Sigmoid colon (tissue), 7 donors: Measurements from ENCODE around the gene LENEP. TPM values are rescaled to one million over a fixed set of nuclear protein-coding genes. Genes with fewer than 3 reads are reported as not detected.

ENCODE experiments used
- DNase-seq: peaks from one replicate; pipeline ENCODE4 v3.0.0-alpha.2; 2019
- H3K27ac ChIP-seq, 4 donors: fragments of 200-600 bp; sonication (generic); one replicate each; pipeline ENCODE4 v1.5.1; 2016 to 2019; ENCODE audit warnings: mild to moderate bottlenecking in 1 of 4
- H3K27me3 ChIP-seq, 3 donors: fragments of 200-600 bp; sonication (generic); one replicate each; pipeline ENCODE4 v1.5.1; 2019; ENCODE audit warnings: mild to moderate bottlenecking in 1 of 3
- H3K36me3 ChIP-seq, 4 donors: fragments of 200-600 bp; sonication (generic); one replicate each; pipeline ENCODE4 v1.5.1; 2016 to 2019
- H3K4me1 ChIP-seq, 4 donors: fragments of 200-600 bp; sonication (generic); one replicate each; pipeline ENCODE4 v1.5.1; 2017 to 2019
- H3K4me3 ChIP-seq, 4 donors: fragments of 200-600 bp; sonication (generic); one replicate each; pipeline ENCODE4 v1.5.1; 2017 to 2019; ENCODE audit warnings: mild to moderate bottlenecking in 2 of 4, moderate library complexity in 1 of 4
- H3K9me3 ChIP-seq, 4 donors: fragments of 200-600 bp in 3 of 4; sonication (generic) in 3 of 4; one replicate each; pipeline versions ENCODE4 v1.5.1 to v1.6.1; 2013 to 2019
- EP300 ChIP-seq, 4 donors: sonication (generic); formaldehyde crosslinking; IDR thresholded peaks; one replicate each; pipeline ENCODE4 v1.6.1; 2017; ENCODE audit warnings: antibody characterized with exemption in 4 of 4
- POLR2A ChIP-seq, 2 donors: fragments of 450-650 bp; IDR thresholded peaks; one replicate each; pipeline ENCODE4 v1.6.1; 2016; ENCODE audit warnings: antibody characterized with exemption in 2 of 2, mild to moderate bottlenecking in 2 of 2, moderate library complexity in 2 of 2
- POLR2AphosphoS5 ChIP-seq, 4 donors: sonication (generic); formaldehyde crosslinking; IDR thresholded peaks; one replicate each; pipeline ENCODE4 v1.6.1; 2017; ENCODE audit warnings: antibody characterized with exemption in 4 of 4
- WGBS, 2 donors: extraction: QIAGEN DNeasy Blood & Tissue Kit; methylation state at CpG; one replicate each; pipeline ENCODE4 v1.1.7; 2013; 5-methylcytosine and 5-hydroxymethylcytosine counted together
- intact Hi-C: fragments of 100-400 bp; cut with DNase I; formaldehyde crosslinking; loops from one replicate; pipeline ENCODE4 v1.15.1; 2023
- polyA plus RNA-seq, 3 donors: library from polyadenylated mRNA; stranded (reverse); fragments of 200-250 nt; gene quantifications; one replicate each; pipeline ENCODE4 v1.2.3, GENCODE V29; 2013
- total RNA-seq, 4 donors: library from RNA; depleted of rRNA; stranded (reverse); fragments of >200 nt; gene quantifications; one replicate each; pipeline ENCODE4 v1.1.0, GENCODE V29; 2016
- TF ChIP-seq, protein P1 (sequence below), 4 experiments: fragments of 450-650 bp in 3 of 4; fragments of 200-600 bp in 1 of 4; IDR thresholded peaks; one replicate each; pipeline ENCODE4 v1.5.1; 2016 to 2019; ENCODE audit warnings: antibody characterized with exemption in 4 of 4, mild to moderate bottlenecking in 3 of 4, moderate library complexity in 2 of 4
- donor health status: healthy with polysubstance abuse.
- donor health status: Bipolar disorder and iron deficiency.
- donor health status: healthy.

LENEP gene, protein sequence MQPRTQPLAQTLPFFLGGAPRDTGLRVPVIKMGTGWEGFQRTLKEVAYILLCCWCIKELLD
- total RNA-seq (not detected), polyA plus RNA-seq (under 1 TPM in 1 of 3 donors, not detected in 2; 0.39 TPM)

DNA sequence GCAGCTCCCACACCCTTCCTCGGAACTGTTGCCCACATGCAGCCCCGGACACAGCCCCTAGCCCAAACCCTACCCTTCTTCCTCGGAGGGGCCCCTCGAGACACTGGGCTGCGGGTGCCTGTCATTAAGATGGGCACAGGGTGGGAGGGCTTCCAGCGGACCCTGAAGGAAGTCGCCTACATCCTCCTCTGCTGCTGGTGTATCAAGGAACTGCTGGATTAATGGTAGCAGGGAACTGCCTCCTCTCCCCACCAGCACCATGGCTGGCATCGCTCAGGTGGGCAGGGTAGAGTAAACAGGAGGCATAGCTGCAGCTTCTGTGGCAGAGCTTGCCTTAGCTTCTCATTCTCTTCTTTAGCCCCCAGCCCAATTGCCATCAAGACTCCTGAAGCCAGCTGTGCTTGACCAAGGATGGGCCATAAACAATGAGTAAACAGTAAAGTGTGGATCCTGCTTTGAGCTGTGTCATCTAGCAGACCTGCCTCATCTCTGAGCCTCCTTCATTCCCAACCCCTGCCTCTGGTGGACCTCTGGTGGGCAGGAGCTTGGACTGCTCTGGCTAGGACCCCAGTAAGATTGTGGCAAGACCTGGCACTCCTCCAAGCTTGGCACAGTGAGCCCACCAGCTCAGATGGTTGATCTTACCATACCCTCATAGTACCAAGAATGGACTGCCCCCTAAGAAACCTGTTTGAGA, at the start of gene LENEP:
Gene LENEP (plus strand): TSS at position 15 of the 697 bp plus-strand sequence. CDS start 22 bp downstream, at position 37.
- H3K27ac ChIP-seq: no peak within 1 kb of the TSS
- no peaks in the 10 kb centered on the region for H3K9me3 ChIP-seq

DNA sequence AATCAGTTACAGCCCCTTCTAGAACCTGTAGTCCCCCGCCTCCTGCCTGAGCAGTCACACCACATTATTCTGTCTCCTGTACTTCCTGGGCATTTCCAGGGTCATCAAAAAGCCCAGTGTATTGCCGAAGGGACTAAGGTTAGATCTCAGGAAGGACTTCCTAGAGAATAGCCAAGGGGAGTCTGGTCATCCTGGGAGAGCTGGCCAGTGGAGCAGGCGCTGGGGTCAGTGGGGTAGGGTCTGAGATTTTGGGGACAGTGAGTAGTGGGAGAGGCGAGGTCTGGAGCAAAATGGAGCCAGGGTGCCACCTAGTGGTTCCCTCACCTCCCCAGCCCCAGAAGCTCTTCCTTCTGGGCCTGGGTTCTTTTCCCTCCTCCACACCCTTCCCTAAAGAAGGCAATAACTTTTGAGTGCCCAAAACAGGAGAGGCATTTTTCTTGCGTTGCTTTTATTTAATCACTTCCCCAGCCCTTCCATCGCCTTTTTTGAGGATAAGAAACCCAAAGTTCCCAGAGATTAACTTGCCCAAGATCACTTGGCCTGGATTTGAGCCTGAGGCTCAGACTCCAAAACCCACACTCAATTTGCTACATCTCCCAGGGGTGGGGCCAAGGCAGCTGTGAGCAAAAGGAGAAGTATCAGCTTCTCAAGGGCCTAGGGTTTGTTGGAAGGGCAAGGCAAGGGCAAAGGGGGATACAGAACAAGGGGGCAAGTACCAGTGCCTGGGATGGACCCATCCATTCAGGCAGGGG, 49.6 kb upstream of the LENEP start:
- peaks cover 0 to 45% (median 24%) of the 10 kb centered on the region in 4 donors for H3K36me3 ChIP-seq
- peaks cover 0 to 26% (median 12%) of the 10 kb centered on the region in 4 donors for H3K4me1 ChIP-seq
- no peaks in the 10 kb centered on the region for H3K27me3 ChIP-seq
- H3K9me3 ChIP-seq: no peaks in the 10 kb centered on the region
- DNase-seq: no peak
- intact Hi-C loops: no loop called here
- 31 to 38% methylated on average over 6 of the region's 6 CpGs for WGBS, 2 donors
- TF ChIP-seq, protein P1, sequence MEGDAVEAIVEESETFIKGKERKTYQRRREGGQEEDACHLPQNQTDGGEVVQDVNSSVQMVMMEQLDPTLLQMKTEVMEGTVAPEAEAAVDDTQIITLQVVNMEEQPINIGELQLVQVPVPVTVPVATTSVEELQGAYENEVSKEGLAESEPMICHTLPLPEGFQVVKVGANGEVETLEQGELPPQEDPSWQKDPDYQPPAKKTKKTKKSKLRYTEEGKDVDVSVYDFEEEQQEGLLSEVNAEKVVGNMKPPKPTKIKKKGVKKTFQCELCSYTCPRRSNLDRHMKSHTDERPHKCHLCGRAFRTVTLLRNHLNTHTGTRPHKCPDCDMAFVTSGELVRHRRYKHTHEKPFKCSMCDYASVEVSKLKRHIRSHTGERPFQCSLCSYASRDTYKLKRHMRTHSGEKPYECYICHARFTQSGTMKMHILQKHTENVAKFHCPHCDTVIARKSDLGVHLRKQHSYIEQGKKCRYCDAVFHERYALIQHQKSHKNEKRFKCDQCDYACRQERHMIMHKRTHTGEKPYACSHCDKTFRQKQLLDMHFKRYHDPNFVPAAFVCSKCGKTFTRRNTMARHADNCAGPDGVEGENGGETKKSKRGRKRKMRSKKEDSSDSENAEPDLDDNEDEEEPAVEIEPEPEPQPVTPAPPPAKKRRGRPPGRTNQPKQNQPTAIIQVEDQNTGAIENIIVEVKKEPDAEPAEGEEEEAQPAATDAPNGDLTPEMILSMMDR (IDR thresholded peaks at IDR 0.05): peak; percentile 30 to 62 (median 55)
- TF ChIP-seq EP300 (IDR thresholded peaks at IDR 0.05): no peak
- H3K4me3 ChIP-seq: no peak overlapping the region
- peak overlapping the region; percentile 17 to 51 (median 27) for H3K27ac ChIP-seq

More for the DNA sequence above, at the start of gene LENEP:
- TF ChIP-seq, protein P1 (IDR thresholded peaks at IDR 0.05): no peak
- no peak within 1 kb of the TSS for H3K4me3 ChIP-seq
- no peaks in the 10 kb centered on the region for H3K27me3 ChIP-seq
- WGBS, 2 donors: 78% methylated on average over 8 of the region's 8 CpGs
- peaks cover 0 to 36% (median 8%) of the 10 kb centered on the region in 4 donors for H3K36me3 ChIP-seq
- intact Hi-C loops: no loop called here
- DNase-seq: no peak
- H3K4me1 ChIP-seq: peaks cover 0 to 9% (median 6%) of the 10 kb centered on the region in 4 donors

DNA sequence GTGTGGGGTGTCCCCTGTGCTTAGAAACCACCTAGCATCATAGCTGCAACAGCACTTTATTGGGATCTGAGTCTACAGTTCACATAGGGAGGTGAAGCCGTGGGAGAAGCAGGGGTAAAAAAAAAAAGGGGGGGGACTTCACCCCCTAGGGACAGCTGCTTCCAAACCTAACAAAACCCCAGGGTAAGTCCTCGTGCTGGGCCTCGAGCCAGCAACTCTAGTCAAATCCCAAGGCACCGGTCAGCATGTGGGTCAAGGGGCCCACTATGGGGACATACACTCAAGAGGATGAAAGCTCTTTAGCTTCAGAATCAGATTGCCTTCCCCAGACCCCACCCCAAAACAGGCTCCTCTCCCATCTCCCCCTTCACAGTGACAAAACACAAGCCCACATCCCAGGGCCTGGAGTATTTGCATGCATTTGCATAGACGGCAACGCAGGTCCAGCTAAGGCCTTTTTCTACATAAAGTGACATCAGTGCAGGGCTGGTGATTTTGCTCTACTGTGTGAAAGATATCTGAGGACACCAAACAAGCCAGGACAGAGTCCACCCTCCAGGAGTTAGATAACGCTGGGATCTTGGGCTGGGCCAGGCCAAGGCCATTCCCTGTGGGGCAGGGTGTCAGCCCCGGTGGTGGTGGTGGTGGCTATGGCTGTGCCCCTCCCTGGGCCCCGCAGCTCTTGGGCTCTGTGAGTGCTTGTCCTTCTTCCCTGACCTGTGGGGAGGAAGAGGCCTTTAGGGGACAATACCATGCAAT, 48.8 kb upstream of the LENEP start:
- Histone ChIP-seq H3K27ac (peak overlapping the region; percentile 17 to 51 (median 27)), H3K9me3 (no peaks in the 10 kb centered on the region), H3K4me3 (no peak overlapping the region), H3K4me1 (peaks cover 0 to 25% (median 12%) of the 10 kb centered on the region in 4 donors), H3K36me3 (peaks cover 0 to 50% (median 24%) of the 10 kb centered on the region in 4 donors), H3K27me3 (no peaks in the 10 kb centered on the region)
- WGBS, 2 donors: 42 to 54% methylated on average over 9 of the region's 9 CpGs
- no peak for TF ChIP-seq POLR2A (IDR thresholded peaks at IDR 0.05)
- TF ChIP-seq POLR2AphosphoS5 (IDR thresholded peaks at IDR 0.05): no peak
- TF ChIP-seq EP300 (IDR thresholded peaks at IDR 0.05): no peak
- TF ChIP-seq, protein P1 (IDR thresholded peaks at IDR 0.05): no peak
- intact Hi-C loops: no loop called here
- DNase-seq: no peak

DNA sequence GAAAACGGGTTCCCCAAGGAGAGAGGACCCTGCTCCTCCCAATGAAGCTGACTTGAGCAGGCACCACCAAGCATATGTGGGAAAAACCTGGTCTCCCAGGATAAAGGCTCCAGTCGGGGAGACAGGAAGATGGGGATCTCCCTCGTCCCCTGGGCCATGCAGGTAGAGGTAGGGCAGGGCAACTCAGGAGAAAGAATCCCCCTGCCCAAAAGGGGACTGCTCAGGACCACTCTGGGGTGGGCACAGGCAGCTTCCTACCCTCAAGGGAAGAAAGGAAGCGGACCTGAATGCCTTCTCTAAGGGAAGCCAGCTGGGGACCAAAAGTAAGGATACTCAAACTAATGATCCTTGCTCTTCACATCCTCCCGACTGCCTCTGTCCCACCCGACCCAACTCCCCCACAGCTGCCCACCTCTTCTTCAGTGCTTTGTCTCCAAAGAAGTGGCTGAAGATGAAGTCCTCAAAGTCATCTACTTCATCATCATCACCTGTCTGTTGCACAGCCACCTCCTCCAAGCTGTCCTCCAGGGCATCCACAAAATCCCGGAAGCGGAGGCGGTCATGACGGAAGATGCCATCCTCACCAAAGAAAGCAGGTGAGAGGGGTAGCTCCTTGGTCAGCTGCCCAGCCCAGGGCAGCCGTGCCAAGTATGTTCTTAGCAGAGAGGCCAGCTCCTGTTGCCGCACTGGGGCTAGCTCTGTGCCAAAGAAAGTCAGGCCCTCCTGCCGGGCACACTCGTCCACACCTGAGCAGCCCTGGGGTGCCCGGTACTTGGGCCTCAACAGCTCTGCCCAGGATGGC, 48.0 kb upstream of the LENEP start:
- WGBS, 2 donors: 84 to 88% methylated on average over 15 of the region's 15 CpGs
- no peak for DNase-seq
- TF ChIP-seq, protein P1 (IDR thresholded peaks at IDR 0.05): no peak
- TF ChIP-seq EP300 (IDR thresholded peaks at IDR 0.05) (no peak), POLR2AphosphoS5 (IDR thresholded peaks at IDR 0.05) (no peak), POLR2A (IDR thresholded peaks at IDR 0.05) (no peak)
- no peaks in the 10 kb centered on the region for H3K27me3 ChIP-seq
- intact Hi-C loops: no loop called here
- peak overlapping the region in 1 of 4 donors; percentile 51 for H3K27ac ChIP-seq
- peaks cover 0 to 57% (median 25%) of the 10 kb centered on the region in 4 donors for H3K36me3 ChIP-seq
- H3K9me3 ChIP-seq: no peaks in the 10 kb centered on the region
- no peak overlapping the region for H3K4me3 ChIP-seq
- H3K4me1 ChIP-seq: peaks cover 0 to 17% (median 6%) of the 10 kb centered on the region in 4 donors
